Raji (cell line): ENCODE measurements around the gene PYGL.

ENCODE experiments used
- POLR2A ChIP-seq: IDR thresholded peaks from 2 replicates; pipeline ENCODE4 v1.6.1; 2011; ENCODE audit warnings: low read depth, low read length, control low read depth; ENCODE audit not compliant: insufficient read depth

The PYGL gene

DNA sequence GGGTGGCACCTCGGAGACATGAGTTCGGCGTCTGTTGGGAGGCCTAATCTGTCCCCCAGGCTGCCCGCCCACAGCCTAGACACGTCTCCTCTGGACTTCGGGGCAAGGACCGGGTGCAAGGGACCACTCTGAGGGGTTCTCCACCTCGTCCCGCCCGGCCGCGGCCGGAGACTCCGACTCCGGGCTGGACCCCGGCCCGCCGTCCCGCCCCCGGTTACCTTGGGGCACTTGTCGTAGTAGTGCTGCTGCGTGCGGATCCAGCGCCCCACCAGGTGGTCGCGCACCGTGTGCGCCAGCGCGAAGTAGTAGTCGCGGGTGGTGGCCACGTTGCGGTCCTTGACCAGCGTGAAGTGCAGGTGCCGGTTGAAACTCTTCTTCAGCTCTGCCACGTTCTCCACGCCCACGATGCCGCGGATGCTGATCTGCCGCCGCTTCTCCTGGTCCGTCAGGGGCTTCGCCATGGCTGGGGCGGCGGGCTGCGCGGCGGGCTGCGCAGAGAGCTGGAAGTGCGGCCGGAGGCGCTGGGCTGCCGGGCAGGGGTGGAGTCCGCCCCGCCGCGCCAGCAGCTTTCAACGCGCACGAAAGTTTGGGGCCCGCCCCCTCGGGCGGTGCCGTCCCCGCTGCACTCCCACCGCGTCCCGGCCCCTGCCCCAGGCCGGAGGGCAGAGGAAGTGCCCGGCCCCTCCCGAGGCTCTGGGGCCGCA lies at the start of gene PYGL:
TSS of gene PYGL (minus strand) at position 541 of the 704 bp plus-strand sequence. CDS start at position 461, 80 bp downstream.
- no peak for TF ChIP-seq POLR2A

DNA sequence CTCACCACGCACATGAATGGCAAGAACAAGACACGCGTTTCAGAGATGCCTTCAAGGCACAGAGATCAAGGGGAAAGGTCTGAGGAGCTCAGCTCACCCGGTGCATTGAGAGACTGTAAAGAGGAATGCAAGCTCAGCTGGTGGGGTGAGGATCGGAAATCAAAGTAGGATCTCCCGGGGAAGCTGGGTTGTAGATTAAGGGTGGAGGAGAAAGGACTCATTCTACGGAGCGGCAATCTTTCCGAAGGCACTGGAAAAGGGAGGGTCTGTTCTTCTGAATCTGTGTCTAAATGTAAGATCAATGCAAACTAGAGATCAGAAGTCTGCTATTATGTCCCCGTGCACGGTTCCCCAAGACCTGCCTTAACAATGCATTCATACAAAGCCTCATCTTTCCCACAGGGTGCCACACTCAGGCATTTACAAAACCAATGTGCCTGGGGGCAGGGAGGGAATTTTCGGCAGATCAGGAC lies 41.6 kb upstream of the PYGL start:
- TF ChIP-seq POLR2A: no peak

DNA sequence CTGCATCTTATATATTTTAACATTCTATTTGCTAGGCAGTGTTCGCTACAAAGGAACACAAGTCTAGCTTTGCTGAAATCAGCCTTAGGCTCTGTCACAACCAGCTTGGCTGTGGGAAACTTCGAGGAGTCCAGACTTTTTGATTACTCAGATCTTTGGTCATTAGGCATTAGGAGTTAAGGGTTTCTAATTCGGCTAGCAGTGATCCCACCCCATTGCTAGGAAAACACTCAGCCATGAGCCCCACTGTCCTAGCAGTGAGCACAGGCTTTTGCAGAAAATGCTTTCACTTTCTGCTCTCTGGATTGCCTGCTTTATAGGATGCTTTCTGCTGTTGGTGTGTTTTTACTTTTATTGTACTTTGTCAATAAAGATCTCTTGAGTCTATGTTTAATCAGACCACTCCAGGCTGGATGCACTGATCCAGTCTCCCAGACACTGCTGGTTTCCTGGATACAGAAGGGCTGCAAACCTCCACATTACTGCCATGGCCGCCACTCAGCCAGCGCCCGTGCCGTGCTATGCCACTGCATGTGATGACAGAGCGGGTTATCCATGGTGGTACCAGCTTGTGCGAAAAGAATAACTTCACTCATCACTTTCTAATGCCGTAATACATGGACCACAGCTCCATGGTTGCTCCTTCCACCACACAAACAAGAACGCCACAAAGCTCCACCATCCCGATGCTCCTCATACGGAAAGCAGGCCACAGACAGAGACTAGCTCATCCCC lies 41.0 kb upstream of the PYGL start:
- TF ChIP-seq POLR2A: no peak

DNA sequence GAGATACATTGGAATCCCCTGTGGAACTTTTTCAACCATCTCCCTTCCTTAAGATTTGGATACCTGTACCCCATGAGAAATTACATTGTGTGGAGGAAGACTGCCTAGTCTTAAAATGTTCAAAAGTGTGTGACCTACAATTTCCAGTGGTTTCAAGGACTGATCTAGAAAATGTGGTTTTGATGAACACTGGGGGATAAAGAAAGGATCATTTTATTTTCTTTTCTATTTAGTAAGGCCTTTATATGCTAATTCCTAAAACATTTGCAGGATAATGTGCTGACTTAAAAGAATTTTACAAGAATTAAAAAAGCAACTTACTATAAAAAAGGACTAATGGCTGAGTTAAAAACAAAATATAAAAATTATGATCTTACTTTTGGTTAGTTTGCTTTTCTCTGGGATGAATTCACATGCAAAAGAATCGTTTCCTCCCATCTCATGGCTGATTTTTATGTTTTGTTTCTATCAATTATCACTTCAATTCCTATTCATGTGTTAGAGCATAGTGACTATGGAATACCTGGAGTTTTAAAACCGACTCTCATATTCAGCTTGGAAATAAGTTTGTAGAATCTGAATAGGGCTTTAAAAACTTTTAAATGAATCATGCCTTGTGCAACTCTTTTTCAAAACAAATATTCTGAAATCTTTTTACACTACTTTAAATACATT lies 39.9 kb upstream of the PYGL start:
- no peak for TF ChIP-seq POLR2A

DNA sequence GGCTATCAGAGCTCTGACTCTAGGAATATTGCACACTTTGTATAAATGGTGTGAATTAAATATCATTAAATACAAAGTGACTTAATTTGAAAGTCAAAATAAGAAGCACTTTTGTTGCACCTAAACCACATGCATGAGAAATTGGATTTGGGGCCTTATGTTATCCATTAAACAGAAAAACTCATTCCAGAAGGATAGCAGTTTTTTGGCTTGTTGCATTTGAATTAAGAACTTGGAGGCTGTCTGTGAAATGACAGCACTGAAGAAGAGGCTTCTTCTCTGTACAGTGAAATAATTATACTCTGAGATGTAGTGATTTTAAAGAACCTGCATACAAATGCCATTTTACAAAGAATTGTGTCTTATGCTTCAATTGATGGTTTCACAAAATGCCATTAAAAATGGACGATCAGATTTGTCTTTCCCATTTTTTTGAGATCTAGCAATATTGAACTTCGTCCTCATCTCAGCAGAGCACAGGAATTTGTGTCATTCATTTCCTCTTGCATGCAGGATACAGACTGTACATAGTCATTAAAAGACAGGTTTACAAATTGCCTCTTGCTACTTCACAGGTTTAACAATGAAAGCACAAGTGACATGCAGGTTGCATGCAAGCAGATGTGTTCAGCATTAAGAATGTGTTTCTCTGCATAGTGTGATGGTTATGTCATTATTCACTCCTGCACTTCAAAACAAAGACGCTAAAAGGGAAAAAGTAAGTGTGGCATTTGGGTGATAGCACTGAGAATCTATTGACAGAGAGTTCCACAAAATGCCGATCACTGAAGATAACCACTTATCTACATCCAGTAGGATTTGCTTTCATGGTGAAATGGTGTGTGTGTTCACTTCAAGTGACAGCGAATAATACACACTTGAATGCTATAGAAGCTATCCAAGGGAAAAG lies 35.9 kb upstream of the PYGL start:
- no peak for TF ChIP-seq POLR2A

DNA sequence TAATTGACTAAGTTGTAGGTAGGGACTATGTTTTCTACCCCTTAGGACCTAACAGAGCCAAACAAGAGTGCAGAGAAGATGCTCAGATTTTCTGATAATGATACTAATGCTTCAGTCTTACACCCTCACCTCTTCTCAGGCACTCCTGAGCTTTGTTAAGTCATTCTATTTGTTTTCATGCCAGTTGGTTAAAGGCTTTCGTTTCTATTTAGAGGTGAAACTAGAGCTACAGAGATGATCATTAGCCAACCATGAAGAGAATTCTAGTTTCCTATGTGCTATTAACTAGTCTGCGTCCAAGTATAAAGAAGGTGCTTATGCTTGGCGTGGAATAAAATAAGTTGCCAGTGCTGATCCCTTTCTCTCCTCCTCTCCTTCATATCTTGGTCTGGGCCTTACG lies 34.6 kb upstream of the PYGL start:
- TF ChIP-seq POLR2A: no peak

DNA sequence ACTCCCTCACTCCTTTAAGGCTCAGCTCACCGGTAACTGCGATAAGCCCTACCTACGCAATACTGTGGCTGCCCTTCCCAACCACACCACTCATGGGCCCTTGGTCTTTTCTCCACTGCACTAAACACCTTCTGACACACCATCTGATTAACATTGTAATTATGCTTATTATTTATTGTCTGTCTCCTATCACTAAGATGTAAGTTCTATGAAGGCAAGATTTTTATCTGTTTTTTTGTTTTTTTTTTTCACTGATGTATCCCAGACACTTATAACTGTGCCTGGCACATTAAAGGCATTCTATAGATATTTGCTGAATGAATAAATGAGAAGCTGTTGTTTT lies 34.2 kb upstream of the PYGL start:
- TF ChIP-seq POLR2A: no peak

DNA sequence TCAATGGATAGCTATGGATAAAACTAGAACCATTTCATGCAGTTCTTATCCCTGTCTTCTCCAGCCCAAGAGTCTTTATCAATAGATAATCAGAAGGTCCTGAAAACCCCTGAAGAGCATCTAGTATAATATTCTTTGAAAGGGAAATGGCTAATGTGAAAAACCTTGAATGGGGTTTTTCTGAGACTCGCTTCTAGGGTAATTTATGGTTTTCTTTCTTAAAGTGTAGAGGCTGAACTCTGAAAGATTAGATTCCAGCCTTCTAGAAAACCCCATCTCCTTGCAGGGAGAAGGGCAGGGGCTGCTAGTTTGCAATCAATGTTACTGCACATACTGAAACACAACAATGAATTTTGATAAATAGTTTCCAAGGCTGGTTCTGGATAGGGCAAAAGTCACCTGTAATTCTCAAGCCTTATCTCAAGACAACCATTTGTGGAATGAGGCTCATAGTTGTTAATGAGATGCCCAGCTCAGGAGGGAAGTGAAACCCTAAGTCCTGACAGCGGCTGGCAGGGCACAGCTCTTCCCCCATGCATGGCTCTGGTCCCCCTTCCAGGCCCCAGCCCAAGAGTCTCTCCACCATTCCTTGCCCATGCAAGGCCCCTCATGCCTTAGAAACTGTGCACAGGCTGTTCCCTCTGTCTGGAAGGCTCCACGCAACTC lies 33.7 kb upstream of the PYGL start:
- no peak for TF ChIP-seq POLR2A

DNA sequence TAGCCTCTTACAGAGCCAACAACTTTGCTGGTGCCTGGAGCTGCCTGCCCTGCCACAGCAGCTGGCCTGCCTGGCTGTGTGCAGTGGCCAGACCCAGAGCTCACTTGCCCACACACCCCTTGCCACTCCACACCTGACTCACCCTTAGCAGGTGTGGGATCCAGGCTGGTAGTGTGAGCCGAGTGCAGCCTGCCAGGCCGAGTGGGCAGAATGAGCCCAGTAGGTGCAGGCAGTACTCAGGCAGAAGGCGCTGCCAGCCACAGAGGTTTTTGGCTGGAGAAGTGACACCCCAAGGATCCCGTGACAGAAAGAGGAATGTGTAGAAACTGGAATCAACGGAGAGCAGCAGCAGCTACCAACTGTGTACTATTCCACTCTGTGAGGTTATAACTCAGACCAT lies 29.8 kb upstream of the PYGL start:
- TF ChIP-seq POLR2A: no peak

DNA sequence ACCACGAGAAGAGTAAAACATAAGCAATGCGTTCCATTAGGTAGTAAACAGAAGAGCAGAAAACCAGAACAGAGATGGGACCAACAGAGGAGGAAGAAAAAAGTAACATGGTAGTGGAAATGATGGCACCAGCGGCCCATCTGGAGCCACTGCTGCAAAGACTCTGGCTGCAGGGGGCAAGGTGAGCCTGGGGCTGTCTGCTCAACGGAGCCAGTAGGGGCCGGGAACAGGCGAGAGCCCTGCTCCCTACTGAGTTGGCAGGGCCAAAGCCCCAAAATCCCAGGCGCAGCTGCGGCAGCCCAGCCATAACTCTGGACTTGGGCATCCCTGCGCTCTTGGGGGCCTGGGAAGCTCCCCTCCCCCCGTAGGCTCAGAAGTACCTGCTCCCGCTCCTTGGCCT lies 28.5 kb upstream of the PYGL start:
- TF ChIP-seq POLR2A: no peak

DNA sequence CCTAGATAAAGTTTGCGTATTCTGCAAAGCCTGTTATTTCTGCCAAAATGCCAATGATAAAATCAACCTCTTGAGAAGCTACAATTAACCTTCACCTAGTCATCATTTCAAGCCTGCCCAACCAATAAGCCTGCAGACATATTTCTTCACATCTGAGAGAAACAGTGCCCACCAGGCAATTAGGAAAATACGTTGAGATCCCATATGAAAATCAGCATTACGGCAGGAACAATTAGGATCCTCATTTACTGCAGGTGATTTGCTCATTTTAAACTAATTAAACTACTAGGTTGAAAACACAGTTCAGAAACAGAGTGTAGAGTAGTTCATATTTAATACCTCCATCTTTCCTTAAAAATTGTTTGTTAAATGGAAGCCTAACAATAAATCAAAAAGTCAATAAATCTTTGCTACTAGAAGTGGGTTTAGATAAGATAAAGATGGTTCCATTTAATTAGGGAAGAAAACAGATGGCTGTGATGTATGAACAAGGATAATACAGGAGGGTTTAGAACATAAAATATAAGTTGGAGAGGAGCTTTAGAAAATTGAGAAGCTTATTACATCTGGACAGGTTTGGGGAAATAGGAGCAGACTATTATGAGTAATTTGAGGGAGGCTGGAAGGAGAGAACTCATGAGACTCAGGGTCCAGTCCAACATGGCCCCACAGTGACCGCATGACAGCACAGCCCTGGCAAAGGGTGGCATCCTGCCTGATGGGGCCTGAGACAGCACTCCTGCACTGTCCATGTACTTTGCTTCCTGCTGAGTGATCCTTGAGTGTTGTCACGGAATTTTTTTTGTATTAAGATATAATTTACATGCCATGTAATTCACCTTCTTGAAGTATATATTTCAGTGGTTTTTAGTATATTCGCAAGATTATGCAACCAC lies 26.9 kb upstream of the PYGL start:
- no peak for TF ChIP-seq POLR2A

DNA sequence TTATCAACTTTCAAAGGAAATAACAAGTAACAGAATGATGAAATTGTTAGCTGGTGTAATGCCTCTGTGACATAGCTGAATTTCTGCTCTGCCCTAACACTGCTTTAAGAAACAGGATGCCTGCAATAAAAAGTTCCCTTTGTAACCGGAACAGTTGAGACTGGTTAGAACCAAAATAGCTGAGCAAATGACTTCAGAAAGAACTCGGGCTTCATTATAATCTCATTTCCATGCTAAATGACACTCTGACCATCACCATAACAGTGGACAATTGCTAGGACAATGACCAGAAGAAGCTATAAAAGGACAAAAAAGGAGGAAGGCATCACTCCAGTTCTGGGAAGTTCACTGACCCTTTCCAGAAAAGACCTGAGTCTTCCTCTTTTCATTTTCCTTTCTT lies 23.5 kb upstream of the PYGL start:
- no peak for TF ChIP-seq POLR2A

DNA sequence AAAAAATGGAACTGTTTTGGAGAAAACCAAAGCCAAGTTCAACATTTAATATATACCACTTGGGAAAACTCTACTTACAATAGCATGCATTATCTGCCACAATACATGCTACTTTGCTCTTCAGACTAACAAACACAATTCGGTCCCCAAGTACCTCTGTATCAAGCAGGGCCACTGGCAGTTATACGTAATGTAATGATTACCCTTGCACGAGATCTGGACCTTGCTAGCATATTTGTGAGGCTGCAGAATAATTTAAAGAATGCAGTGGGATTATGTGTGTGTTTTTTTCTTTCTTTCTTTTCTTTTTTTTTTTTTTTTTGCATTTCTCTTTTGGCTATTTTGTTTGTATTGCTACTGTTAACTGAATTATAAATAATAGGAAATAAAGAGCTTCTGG lies 22.8 kb upstream of the PYGL start:
- TF ChIP-seq POLR2A: no peak
